NCI-H2196 treated with DMSO at 0.1 percent for 48 hours (cell line): ENCODE data around the gene BCAN.
"Not testable (repeated sequence)": the region's sequence is repeated elsewhere in the genome, so short reads cannot be mapped to it uniquely, and the experiment has no call there.

Experiments used
- DNase-seq: peaks from one replicate; lab custom pipeline; 2025; ENCODE audit not compliant: unreplicated experiment; lab: John Stamatoyannopoulos, UW

The BCAN gene

DNA sequence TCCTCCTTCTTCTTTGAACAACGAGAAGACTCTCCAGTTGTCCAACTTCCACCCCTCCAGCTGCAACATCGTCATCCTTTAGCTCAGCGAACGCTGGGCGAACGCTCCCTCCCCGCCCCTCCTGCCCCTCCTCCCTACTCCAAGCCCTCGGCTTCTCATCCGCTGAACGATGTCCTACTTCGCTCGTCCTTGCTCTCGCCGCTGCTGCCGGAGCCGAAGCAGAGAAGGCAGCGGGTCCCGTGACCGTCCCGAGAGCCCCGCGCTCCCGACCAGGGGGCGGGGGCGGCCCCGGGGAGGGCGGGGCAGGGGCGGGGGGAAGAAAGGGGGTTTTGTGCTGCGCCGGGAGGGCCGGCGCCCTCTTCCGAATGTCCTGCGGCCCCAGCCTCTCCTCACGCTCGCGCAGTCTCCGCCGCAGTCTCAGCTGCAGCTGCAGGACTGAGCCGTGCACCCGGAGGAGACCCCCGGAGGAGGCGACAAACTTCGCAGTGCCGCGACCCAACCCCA, at the start of gene BCAN:
BCAN (plus strand) TSS at position 357 of the 504 bp plus-strand sequence. CDS start 3,938 bp downstream, outside the sequence.
- no peak for DNase-seq

DNA sequence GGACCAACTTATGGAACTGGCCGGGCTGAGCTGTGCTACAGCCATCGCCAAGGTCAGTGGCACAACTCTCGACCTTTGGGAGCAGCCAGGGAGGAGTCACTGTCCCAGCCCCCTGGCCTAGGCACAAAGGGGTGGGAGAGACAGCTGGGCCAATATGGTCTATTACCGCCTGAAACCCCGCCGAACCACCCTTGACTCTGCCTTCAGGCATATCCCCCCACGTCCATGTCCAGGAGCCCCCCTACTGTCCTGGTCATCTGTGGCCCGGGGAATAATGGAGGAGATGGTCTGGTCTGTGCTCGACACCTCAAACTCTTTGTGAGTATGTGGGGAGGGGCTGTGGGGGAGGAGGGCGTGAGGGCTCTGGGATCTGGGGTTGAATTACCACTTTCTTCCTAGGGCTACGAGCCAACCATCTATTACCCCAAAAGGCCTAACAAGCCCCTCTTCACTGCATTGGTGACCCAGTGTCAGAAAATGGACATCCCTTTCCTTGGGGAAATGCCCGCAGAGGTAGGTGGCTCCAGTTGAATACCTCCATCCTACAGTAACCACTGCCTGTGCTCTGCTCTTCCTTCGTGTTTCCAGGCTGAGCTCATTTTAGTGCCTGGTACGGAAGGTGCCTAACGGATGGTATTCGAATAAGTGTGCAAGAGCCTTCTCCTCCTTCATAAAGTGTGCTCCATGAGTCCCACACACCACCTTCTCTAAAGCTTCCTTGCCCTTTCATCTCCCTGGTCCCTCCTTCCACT, 49.6 kb upstream of the BCAN start:
- DNase-seq, result no peak

DNA sequence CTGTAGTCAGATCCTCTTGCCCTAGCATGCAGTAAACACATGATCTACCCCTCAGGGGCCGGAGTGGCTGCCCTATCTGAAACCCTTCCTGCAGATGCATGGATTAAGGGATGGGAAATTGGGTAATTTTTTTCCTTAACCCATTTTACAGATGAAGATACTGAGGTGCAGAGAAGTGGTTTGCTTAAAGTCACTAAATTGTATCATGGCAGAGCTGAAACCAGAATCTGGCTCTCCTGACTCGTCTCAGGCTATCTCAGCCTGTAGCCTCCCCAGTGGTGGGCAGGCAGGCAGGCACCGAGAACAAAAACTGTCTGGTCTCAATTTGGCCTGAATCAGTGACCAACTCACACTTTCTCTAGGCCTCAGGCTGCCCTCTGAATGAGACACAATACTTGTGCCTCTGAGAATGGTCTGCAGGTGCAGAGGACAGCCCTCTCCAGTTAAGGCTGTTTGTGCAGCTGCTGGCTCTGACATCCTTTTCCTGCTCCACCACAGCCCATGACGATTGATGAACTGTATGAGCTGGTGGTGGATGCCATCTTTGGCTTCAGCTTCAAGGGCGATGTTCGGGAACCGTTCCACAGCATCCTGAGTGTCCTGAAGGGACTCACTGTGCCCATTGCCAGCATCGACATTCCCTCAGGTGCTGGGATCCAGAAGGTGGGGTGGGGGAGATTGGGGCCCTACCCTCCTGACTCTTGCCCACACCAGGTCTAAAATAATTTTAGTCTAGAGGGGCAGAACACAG, 48.8 kb upstream of the BCAN start:
- peak; percentile 42 for DNase-seq

DNA sequence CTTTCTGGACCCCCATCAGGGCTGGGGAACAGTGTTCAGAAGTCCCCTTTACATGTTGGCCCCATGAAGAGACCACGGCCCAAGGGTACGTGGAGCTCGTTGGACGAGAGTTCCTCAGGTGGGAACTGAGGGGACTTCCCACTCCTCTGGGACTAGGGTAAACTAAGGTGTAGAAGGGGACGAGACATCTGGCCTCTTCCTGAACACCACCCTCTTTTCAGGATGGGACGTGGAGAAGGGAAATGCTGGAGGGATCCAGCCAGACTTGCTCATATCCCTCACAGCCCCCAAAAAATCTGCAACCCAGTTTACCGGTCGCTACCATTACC, 48.3 kb upstream of the BCAN start:
- DNase-seq, result no peak

GRCh38 chr1:156594190-156594589, 47.7 kb upstream of the BCAN start:
- no peak for DNase-seq

GRCh38 chr1:156595016-156595415, 46.9 kb upstream of the BCAN start:
- DNase-seq, result no peak

DNA sequence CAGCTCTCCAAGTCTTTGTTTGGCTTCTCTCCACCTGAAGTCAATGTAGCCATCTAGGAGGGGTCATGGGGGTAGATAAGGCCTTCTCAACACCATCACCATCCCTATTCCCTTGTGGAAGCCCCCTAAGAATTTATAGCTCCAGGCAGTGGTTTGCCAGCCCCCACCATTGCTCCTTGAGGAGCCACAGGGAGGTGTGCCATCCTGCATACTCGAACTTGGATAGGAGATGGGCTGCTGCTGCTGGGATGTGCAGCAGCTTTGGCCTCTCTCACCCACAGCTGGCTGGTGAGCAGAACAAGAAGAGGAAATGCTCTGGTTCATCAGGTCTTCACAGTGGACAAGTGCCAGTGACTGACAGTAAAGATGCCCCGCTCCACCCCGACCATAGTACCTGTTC, 45.5 kb upstream of the BCAN start:
- DNase-seq, result no peak

GRCh38 chr1:156598125-156598524, 43.8 kb upstream of the BCAN start:
- DNase-seq, result no peak

DNA sequence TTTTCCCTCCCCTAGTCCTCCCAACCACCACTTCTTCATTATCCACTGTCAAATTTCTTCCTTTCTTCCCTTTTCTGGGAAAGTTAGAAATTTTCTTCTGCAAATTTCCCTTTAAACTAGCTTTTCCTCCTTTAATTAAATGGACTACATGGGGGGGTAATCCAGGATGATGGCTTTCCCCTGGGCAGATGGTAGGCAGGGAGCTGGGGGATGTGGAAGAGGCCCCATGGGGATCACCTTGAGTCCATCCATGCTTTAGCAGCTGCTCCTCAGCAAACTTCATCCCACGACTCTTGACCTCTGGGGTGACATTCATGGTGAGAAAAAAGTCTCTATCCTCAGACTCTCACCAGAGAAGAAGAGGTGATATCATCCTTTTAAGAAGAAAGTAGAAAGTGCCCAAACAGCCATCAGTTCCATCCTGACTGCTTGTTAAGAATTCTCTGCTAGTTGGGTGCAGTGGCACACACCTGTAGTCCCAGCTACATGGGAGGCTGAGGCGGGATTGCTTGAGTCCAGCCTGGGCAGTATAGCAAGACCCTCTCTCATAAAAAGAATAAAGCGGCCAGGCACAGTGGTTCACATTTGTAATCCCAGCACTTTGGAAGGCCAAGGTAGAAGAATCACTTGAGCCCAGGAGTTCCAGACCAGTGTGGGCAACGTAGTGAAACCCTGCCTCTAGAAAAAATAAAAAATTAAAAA, 43.0 kb upstream of the BCAN start:
- no peak for DNase-seq

DNA sequence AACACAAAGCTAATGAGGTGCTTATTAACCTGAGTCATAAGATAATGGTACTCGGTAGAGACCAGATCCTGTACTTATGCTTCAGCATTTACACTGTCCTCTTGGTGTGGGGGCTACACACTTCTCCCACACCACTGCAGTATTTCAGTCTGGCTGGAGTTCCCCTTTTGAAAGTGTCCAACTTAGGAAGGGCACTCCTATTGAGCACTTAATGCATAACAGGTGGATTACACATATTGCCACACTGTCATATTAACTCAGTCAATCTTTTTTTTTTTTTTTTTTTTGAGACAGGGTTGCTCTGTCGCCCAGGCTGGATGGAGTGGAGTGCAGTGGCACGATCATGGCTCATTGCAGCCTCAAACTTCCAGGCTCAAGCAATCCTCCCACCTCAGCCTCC, 42.1 kb upstream of the BCAN start:
- no peak for DNase-seq

DNA sequence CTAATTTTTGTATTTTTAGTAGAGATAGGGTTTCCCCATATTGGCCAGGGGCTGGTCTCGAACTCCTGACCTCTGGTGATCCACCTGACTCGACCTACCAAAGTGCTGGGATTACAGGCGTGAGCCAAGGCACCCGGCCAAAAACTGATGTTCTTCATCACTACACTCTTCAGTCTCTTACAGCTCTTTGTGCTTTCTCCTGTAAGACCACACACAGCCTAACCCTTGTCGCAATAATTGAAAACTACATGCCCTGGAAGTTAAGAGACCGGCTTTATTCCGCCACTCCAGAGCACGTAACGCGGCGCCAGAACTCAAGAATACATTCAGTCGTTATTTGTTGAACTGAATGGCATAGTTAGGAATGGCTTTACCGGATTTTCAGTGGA, 41.2 kb upstream of the BCAN start:
- no peak for DNase-seq

DNA sequence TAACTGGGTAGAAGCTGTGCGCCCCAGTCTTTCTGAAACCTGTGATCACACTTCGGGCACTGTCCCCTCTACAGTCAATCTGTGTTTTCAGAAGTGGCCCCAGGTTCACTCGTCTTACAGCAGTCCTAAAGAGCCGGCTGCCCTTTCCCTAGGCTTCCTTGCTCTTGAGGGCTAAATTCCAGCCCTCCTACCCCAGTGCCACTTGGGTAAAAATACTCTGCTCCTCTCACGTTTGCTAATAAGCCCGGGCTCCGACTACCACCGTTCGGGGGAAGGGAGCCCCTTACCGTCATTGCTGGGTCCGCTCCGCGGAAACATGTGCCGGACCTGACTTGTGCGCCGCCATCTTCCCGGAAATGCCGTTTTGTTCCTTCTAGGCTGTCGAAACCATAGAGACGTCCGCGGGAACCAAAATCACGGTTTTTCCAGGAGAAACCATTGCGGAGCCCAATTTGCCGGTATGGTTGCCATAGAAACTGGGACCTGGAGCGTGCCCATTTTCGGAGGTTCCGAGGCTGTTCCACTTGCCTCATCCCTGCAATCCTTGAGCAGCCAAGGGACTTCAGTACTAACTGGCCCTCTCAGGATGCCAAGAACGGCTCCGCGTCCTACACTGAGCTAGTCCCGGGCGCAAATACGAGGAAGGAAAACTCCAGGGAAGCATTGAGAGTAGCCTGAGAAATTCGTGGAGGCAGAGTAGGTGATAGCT, 40.6 kb upstream of the BCAN start, which contains the start of gene GPATCH4:
GPATCH4 (minus strand) TSS at position 358 of the 709 bp plus-strand sequence.
- peak; percentile 85 for DNase-seq

DNA sequence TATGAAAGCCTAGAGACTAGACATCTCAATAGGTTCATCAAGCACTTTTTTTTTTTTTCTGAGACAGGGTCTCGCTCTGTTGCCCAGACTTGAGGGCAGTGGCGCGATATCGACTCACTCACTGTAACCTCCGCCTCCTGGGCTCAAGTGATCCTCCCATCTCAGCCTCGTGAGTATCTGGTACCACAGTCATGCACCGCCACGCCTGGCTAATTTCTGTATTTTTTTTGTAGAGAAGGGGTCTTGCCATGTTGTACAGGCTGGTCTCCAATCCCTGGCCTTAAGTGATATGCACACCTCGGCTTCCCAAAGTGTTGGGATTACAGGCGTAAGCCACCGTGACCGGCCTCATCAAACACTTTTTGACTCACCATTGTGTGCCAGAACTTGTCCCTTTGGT, 40.0 kb upstream of the BCAN start:
- no peak for DNase-seq

- DNase-seq, result no peak
These were observed 39.3 kb upstream of the BCAN start for GRCh38 chr1:156602557-156602993.

- not testable (repeated sequence) for DNase-seq
These were observed 34.6 kb upstream of the BCAN start for GRCh38 chr1:156607344-156607743.

DNA sequence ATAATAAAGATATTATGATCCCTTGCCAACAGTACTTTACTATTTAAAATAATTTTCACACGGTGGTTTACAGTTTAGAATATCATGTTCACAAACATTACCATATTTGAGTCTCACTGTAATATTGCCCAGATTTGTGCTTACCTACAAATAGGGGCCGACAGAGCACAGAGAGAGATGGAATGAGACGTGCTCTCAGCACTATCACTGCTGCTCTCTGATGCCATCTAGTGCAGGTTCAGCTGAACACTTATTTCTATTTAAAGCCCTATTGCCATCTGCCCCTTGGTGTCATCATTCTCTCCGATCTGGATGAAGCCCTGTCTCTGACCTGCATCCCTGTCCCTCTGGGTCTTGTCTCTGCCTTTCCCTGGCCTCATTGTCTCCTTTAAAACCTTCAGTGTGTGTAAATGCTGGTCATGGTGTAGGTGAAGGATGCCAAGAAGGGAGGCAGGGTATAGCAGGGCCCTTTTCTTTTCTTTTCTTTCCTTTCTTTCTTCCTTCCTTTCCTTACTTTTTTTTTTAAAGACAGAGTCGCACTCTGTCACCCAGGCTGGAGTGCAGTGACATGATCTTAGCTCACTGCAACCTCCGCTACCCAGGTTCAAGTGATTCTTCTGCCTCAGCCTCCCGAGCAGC, 33.8 kb upstream of the BCAN start:
- peak; percentile 65 for DNase-seq

DNA sequence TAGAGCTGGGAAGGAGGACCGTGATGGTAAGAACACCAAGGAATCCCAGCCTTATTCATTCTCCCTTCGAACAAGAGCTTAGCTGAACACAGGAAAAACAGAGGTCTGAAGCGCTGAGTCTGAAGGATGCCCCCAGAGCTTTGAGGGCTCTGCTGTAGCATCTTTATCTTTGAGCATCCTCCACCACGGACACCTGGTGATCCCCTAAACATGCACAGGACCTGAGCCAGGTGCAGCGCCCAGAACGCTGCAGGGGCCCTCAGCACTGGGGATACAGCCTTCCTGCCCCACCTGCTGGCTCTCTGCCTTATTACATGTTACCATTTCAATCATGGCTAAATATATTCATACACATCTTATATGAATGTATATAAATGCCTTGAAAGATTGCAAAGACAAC, 32.9 kb upstream of the BCAN start:
- DNase-seq, result peak; percentile 24

DNA sequence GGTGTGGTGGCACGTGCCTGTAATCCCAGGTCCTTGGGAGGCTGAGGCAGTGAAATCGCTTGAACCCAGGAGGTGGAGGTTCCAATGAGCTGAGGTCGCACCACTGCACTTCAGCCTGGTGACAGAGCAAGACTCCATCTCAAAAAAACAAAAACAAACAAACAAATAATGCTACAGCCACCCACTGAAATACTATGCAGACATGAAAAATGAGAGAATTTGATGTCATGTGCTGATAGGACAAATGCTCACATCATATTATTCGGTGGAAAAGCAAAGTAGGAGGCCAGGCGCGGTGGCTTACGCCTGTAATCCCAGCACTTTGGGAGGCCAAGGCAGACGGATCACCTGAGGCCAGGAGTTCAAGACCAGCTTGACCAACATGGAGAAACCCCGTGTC, 31.8 kb upstream of the BCAN start:
- not testable (repeated sequence) for DNase-seq

- DNase-seq, result no peak
These were observed 29.3 kb upstream of the BCAN start for GRCh38 chr1:156612666-156613065.

DNA sequence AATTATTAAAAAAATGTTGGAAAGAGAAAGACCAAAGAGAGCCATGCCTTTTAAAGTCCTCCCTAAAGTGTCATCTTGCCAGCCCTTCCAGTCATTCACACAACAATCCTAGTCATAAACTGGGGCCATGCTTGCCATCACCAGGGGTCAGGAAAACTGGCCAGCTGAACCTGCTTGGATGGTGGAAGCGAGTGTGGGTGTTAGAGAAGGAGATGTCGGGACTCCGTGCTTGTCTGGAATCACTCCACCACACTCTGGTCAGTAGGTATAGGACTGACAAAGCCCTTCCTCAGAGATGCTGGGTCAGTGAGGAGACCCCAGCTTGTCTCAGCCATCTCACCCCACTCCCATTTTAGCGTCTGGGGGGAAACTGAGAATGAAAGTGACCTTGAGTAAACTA, 26.0 kb upstream of the BCAN start:
- no peak for DNase-seq

DNA sequence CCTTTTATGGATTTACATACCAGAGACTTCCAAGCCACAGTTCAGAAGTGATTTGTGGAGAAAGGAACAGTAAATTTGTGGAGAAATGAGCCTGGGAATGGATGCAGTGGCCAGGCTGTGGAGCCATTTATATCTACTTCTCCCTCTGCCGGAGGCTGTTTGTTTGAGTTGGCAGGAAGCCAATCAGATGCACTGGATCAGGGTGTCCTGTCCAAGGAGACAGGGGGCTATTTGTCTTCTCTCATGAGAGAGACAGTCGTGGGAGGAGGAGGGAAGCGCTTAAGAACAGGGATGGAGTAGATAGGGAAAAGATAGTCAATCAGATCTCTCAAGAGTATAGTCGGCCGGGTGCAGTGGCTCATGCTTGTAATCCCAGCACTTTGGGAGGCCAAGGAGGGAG, 25.5 kb upstream of the BCAN start:
- DNase-seq, result peak; percentile 23
